Endodermal cell (in vitro differentiated cells): ENCODE results near the gene WAPL. TPM values are rescaled to one million over a fixed set of nuclear protein-coding genes. Genes with fewer than 3 reads are reported as not detected.

Source experiments
- DNase-seq: peaks from one replicate; pipeline ENCODE4 v3.0.0-alpha.2; 2017
- H3K27ac ChIP-seq: 2 replicates; pipeline ENCODE4 v1.5.1; 2013; ENCODE audit warnings: mild to moderate bottlenecking, low read depth, low read length, moderate library complexity
- H3K27me3 ChIP-seq: 2 replicates; pipeline ENCODE4 v1.6.1; 2013; ENCODE audit warnings: mild to moderate bottlenecking, low read length, moderate library complexity; ENCODE audit not compliant: insufficient read depth, control insufficient read depth, poor library complexity, severe bottlenecking
- H3K36me3 ChIP-seq: 2 replicates; pipeline ENCODE4 v1.7.0; 2013; ENCODE audit warnings: mild to moderate bottlenecking, low read length, moderate library complexity; ENCODE audit not compliant: control insufficient read depth, insufficient read depth
- H3K4me1 ChIP-seq: one replicate; pipeline ENCODE4 v1.7.0; 2013; ENCODE audit warnings: low read length; ENCODE audit not compliant: control insufficient read depth, insufficient read depth
- H3K4me3 ChIP-seq: 2 replicates; pipeline ENCODE4 v1.5.1; 2013; ENCODE audit warnings: mild to moderate bottlenecking, low read length, moderate library complexity
- H3K9ac ChIP-seq: 2 replicates; pipeline ENCODE4 v1.6.1; 2013; ENCODE audit warnings: mild to moderate bottlenecking, low read length, moderate library complexity; ENCODE audit not compliant: poor library complexity, severe bottlenecking; ENCODE audit errors: extremely low read depth
- H3K9me3 ChIP-seq: 2 replicates; pipeline ENCODE4 v1.6.1; 2013; ENCODE audit warnings: mild to moderate bottlenecking, low read length, moderate library complexity; ENCODE audit not compliant: control insufficient read depth
- H3K27ac Mint-ChIP-seq: 2 replicates; pipeline ENCODE4 v1.8.0; 2020; ENCODE audit warnings: mixed read lengths
- H3K27me3 Mint-ChIP-seq: 2 replicates; pipeline ENCODE4 v1.8.0; 2021; ENCODE audit warnings: mild to moderate bottlenecking, mixed read lengths; ENCODE audit not compliant: insufficient read depth
- H3K36me3 Mint-ChIP-seq: 2 replicates; pipeline ENCODE4 v1.8.0; 2020; ENCODE audit warnings: low read depth, mixed read lengths
- H3K4me1 Mint-ChIP-seq: 2 replicates; pipeline ENCODE4 v1.8.0; 2020; ENCODE audit warnings: mixed read lengths
- H3K4me3 Mint-ChIP-seq: 2 replicates; pipeline ENCODE4 v1.8.0; 2020; ENCODE audit warnings: mild to moderate bottlenecking, moderate library complexity, mixed read lengths
- H3K9me3 Mint-ChIP-seq: 2 replicates; pipeline ENCODE4 v1.8.0; 2020; ENCODE audit warnings: mild to moderate bottlenecking, mixed read lengths
- WGBS, 2 experiments: methylation state at CpG; one replicate each; pipeline versions ENCODE4 v1.1.5 to v1.1.7; 2013; ENCODE audit warnings: missing lambda C conversion rate in 2 of 2, mixed read lengths in 1 of 2; ENCODE audit not compliant: insufficient coverage in 1 of 2, insufficient read length in 1 of 2; 5-methylcytosine and 5-hydroxymethylcytosine counted together
- total RNA-seq, 2 donors: library from RNA; stranded (reverse); fragmentation: NEBNext Ultra II Directional in 1 of 2; extraction: Animal tissue kit (Norgen Biotek cat#: 25700) in 1 of 2; gene quantifications; 2 replicates in 1 of 2; 3 replicates in 1 of 2; pipeline ENCODE4 v1.2.1, GENCODE V29; 2021
- TF ChIP-seq, protein P1 (sequence below): fragments of 200-600 bp; sonication (generic); conservative IDR thresholded peaks from 2 replicates; pipeline ENCODE4 v1.5.0; 2021; ENCODE audit warnings: antibody characterized with exemption, mild to moderate bottlenecking

The WAPL gene
- total RNA-seq, 2 donors from 2014 or later, result 48.0 to 54.1 TPM

DNA sequence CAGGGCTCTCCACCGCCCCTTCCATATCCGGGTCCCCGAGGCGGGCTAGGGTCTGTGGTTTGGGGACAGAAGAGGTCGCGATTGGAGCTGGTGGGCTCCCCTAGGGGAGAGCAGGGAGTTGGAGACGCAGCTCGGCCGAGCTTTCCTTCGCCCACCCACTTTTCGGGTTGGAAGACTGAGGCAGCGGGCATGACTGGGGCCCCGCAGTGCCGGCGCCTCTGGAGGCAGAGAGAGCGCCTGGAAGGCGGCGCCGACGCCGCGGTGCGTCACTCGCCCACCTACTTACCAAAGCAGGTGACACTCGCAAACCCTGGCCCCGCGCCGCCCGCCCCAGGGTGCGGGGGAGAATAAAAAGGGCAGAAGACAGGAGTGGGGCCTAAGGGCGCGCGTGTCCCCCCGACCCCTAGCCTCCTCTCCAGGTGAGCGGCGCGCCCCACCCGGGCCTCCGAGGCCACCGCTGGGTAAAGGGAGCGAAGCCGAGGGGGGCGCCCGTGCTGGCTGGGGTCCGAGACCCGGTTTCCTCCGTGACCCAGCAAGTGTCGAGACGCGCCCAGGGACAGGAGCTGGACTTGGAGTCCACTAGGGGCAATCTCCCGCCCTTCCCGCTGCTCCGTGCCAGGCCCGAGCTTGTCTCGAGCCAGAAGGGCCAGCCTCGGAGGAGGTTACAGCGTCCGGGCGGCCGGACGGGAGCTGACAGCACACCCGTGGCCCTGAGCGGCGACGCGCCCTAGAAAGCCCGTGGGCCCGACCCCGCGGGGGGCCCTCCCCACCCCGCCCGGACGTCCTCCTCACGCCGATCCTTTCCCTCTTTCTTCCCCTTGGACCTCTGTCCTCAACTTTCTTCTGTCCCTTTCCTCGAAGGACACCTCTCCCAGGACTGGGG is 120.6 kb downstream of the WAPL start:
- Histone ChIP-seq H3K36me3 (no peaks in the 10 kb centered on the region), H3K27ac (no peak overlapping the region), H3K27me3 (peaks cover 58% of the 10 kb centered on the region), H3K4me3 (peak overlapping the region; percentile 83), H3K9me3 (no peaks in the 10 kb centered on the region), H3K9ac (peak overlapping the region; percentile 20), H3K4me1 (no peaks in the 10 kb centered on the region)
- H3K9me3 Mint-ChIP-seq, result no peaks in the 10 kb centered on the region
- H3K4me3 Mint-ChIP-seq, result peak overlapping the region; percentile 64
- TF ChIP-seq, protein P1, sequence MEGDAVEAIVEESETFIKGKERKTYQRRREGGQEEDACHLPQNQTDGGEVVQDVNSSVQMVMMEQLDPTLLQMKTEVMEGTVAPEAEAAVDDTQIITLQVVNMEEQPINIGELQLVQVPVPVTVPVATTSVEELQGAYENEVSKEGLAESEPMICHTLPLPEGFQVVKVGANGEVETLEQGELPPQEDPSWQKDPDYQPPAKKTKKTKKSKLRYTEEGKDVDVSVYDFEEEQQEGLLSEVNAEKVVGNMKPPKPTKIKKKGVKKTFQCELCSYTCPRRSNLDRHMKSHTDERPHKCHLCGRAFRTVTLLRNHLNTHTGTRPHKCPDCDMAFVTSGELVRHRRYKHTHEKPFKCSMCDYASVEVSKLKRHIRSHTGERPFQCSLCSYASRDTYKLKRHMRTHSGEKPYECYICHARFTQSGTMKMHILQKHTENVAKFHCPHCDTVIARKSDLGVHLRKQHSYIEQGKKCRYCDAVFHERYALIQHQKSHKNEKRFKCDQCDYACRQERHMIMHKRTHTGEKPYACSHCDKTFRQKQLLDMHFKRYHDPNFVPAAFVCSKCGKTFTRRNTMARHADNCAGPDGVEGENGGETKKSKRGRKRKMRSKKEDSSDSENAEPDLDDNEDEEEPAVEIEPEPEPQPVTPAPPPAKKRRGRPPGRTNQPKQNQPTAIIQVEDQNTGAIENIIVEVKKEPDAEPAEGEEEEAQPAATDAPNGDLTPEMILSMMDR, result peak; percentile 37
- peak overlapping the region; percentile 17 for H3K27ac Mint-ChIP-seq
- peaks cover 42% of the 10 kb centered on the region for H3K27me3 Mint-ChIP-seq
- peaks cover 7% of the 10 kb centered on the region for H3K4me1 Mint-ChIP-seq
- WGBS, 2 experiments, result 1% methylated on average over 16 to 76 of the region's 76 CpGs
- no peaks in the 10 kb centered on the region for H3K36me3 Mint-ChIP-seq
- peak; percentile 81 for DNase-seq

DNA sequence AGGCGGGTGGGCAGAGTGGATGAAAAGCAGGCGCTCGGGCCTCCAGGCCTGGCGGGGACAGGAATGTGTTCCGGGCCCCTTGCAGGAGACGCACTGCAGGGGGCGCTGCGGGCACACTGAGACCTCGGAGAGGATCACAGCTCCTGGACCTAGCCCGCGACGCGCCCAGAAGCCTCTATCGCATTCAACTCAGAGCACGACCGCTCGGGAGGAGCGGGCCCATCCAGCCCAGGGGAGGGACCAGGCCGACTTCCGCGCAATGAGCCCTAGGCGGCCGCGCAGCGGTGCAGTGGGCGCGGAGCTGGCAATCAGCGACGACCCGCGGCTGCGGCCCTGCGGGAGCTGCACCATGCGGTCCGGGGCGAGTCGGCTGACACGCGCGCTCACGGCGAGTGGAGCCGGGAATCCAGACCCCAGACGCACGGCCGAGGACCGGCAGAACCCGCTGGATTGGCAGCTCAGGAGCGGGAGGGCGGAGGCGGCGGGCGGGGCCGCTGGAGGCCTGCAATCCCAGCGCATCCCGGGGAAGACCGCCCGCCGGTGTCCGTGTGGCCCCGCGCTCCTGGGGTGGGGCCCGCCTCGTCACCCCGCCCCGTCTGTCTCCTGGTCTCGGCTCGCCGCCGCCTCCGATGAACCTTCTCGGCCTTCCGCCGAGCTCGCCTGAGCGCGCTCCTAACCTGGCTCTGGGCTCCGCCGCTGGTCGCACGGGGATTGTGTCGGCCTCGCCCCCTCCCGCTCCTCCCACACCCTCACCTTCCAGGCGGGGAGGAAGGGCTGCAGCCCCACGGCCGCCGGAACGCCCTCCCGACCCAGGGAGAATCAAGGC is 121.5 kb downstream of the WAPL start:
- Mint-ChIP-seq H3K4me3 (peak overlapping the region; percentile 64), H3K4me1 (peaks cover 7% of the 10 kb centered on the region), H3K27ac (peak overlapping the region; percentile 17), H3K27me3 (peaks cover 42% of the 10 kb centered on the region), H3K36me3 (no peaks in the 10 kb centered on the region), H3K9me3 (no peaks in the 10 kb centered on the region)
- peak overlapping the region; percentile 20 for H3K9ac ChIP-seq
- WGBS, 2 experiments, result 0 to 1% methylated on average over 27 to 90 of the region's 90 CpGs
- H3K9me3 ChIP-seq, result no peaks in the 10 kb centered on the region
- no peaks in the 10 kb centered on the region for H3K4me1 ChIP-seq
- no peaks in the 10 kb centered on the region for H3K36me3 ChIP-seq
- no peak overlapping the region for H3K27ac ChIP-seq
- H3K4me3 ChIP-seq, result peak overlapping the region; percentile 83
- peaks cover 58% of the 10 kb centered on the region for H3K27me3 ChIP-seq
- TF ChIP-seq, protein P1, result peak; percentile 99
- peak; percentile 99 for DNase-seq

DNA sequence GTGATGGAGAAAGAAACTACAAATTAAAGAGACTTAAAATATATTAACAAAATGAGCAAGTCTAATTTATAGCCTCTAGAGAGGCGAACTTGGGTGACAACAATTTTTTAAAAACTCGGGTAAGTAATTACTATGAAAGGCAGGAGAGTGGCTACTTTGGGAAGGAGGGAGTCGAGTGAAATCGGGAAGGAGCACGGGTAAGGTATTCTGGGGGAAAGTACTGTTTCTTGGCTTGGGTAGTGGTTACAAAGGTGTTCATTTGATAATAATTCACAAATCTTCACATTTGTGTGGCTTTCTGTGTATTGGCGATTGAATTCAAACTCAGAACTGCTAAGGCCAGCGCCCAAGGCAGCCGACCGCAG is 122.1 kb downstream of the WAPL start:
- no peaks in the 10 kb centered on the region for H3K9me3 Mint-ChIP-seq
- TF ChIP-seq, protein P1, result no peak
- H3K4me1 ChIP-seq, result no peaks in the 10 kb centered on the region
- no peak overlapping the region for H3K9ac ChIP-seq
- WGBS, 2 experiments, result 40 to 44% methylated on average over 9 of the region's 9 CpGs
- no peak overlapping the region for H3K27ac ChIP-seq
- H3K4me3 Mint-ChIP-seq, result peak overlapping the region; percentile 64
- H3K9me3 ChIP-seq, result no peaks in the 10 kb centered on the region
- H3K4me1 Mint-ChIP-seq, result peaks cover 7% of the 10 kb centered on the region
- H3K27ac Mint-ChIP-seq, result no peak overlapping the region
- peaks cover 42% of the 10 kb centered on the region for H3K27me3 Mint-ChIP-seq
- H3K4me3 ChIP-seq, result no peak overlapping the region
- H3K36me3 Mint-ChIP-seq, result no peaks in the 10 kb centered on the region
- no peaks in the 10 kb centered on the region for H3K36me3 ChIP-seq
- H3K27me3 ChIP-seq, result peaks cover 58% of the 10 kb centered on the region
- no peak for DNase-seq
